PFSK-1 (cell line): ENCODE measurements around the gene BMP5.

Experiments
- FOXP2 ChIP-seq: optimal IDR thresholded peaks from 2 replicates; pipeline ENCODE3; 2011; ENCODE audit warnings: borderline replicate concordance, control low read depth, inconsistent platforms; ENCODE audit not compliant: insufficient read depth; ENCODE audit errors: extremely low read length, extremely low read depth
- POLR2AphosphoS5 ChIP-seq: IDR thresholded peaks from 2 replicates; pipeline ENCODE4 v1.6.1; 2012; ENCODE audit warnings: low read depth, mild to moderate bottlenecking, control low read depth, low read length, moderate library complexity
- REST ChIP-seq, 2 experiments: IDR thresholded peaks; 2 replicates each; pipeline versions ENCODE4 v1.6.1 to v1.8.0; 2011 to 2012; ENCODE audit warnings: low read depth in 2 of 2, low read length in 2 of 2, control low read depth in 1 of 2, inconsistent platforms in 1 of 2, mild to moderate bottlenecking in 1 of 2, moderate library complexity in 1 of 2; ENCODE audit not compliant: insufficient read depth in 1 of 2
- SIN3A ChIP-seq: IDR thresholded peaks from 2 replicates; pipeline ENCODE4 v1.6.1; 2012; ENCODE audit warnings: mild to moderate bottlenecking, low read length, moderate library complexity, borderline replicate concordance; ENCODE audit not compliant: insufficient read depth
- TAF1 ChIP-seq: IDR thresholded peaks from 2 replicates; pipeline ENCODE4 v1.6.1; 2012; ENCODE audit warnings: low read length, control low read depth, borderline replicate concordance; ENCODE audit not compliant: insufficient read depth

Gene BMP5

GRCh38 chr6:55913228-55914195 is 38.1 kb upstream of the BMP5 start:
- no peak for TF ChIP-seq TAF1
- TF ChIP-seq POLR2AphosphoS5: no peak
- TF ChIP-seq FOXP2: no peak
- no peak for TF ChIP-seq REST (IDR thresholded peaks at IDR 0.05; ENCODE audit: insufficient read depth in 1 of 2, low read depth in 2 of 2, low read length in 2 of 2)
- no peak for TF ChIP-seq SIN3A

- no peak for TF ChIP-seq TAF1
- TF ChIP-seq FOXP2: no peak
- TF ChIP-seq SIN3A: 0 out of 2 replicates have a peak, but pooled peaks have one; percentile 54
- no peak for TF ChIP-seq REST (IDR thresholded peaks at IDR 0.05; ENCODE audit: insufficient read depth in 1 of 2, low read depth in 2 of 2, low read length in 2 of 2)
These were observed 27.4 kb upstream of the BMP5 start for GRCh38 chr6:55902796-55903195.

GRCh38 chr6:55901765-55902270 is 26.4 kb upstream of the BMP5 start:
- TF ChIP-seq POLR2AphosphoS5 (no peak), TAF1 (no peak), REST (IDR thresholded peaks at IDR 0.05; ENCODE audit: insufficient read depth in 1 of 2, low read depth in 2 of 2, low read length in 2 of 2) (no peak)

GRCh38 chr6:55898342-55898741 is 23.0 kb upstream of the BMP5 start:
- no peak for TF ChIP-seq FOXP2
- TF ChIP-seq SIN3A: no peak
- no peak for TF ChIP-seq POLR2AphosphoS5
- TF ChIP-seq REST (IDR thresholded peaks at IDR 0.05; ENCODE audit: insufficient read depth in 1 of 2, low read depth in 2 of 2, low read length in 2 of 2): no peak
- no peak for TF ChIP-seq TAF1
